Stimulated activated CD8-positive, alpha-beta memory T cell treated with anti-CD3 and anti-CD28 coated beads, Interleukin-12 subunit alpha, Interleukin-12 subunit beta, amount 100 ng/mL, for 1 hour (primary cell): ENCODE measurements around the gene MYL9.
"Not testable (repeated sequence)": the region's sequence is repeated elsewhere in the genome, so short reads cannot be mapped to it uniquely, and the experiment has no call there.

ENCODE experiments used
- DNase-seq: peaks from one replicate; pipeline ENCODE4 v3.0.0-alpha.2; 2020; ENCODE audit warnings: low read depth

MYL9 gene

DNA sequence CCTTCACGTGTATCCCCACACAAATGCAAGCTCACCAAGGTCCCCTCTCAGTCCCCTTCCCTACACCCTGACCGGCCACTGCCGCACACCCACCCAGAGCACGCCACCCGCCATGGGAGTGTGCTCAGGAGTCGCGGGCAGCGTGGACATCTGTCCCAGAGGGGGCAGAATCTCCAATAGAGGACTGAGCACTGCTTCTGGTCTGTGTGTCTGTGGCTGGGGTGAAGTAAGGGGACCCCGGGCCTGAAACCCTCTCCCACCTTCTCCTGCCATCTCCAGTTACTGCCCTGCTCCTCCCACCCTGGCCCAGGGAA is 8.3 kb downstream of the MYL9 start:
- no peak for DNase-seq

DNA sequence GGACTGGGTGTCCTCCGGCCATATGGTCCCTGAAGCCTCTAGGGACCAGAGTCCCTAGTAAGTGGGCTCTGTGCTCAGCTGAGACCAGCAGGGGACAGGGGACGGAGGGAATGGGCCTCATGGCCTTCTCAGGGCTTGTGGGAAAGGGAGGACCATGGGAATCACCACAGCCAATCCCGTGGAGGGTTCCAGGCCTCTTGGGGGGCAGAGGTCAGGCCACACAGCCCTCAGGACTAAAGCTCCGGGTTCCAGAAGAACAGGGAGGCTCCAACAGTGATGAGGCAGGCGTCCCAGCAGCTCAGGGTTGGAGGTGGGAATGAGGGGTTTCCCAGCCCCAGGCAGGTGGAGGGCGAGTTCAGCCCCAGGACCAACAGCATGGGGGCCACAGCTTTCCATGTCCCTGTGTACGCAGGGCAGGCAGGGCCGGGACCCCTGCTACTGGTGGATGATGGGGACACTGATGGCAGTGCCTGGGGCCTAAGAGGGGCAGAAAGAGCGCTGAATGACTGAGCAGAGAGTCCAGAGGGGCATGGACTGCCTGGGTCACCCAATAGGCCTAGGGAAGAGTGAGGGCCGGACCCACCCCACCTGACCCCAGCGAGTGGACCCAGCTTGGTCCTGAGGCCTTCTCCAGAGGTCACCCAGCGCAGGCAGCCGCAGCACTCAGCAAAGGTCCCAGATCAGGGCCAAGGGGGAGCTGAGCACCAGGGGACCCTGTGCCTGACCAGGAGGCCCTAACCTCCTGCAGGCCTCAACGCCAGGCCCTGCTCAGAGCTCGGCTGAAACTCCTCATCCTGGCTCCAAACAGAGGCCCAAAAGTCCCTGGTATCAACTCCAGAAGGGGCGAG is 8.8 kb downstream of the MYL9 start:
- DNase-seq: no peak

DNA sequence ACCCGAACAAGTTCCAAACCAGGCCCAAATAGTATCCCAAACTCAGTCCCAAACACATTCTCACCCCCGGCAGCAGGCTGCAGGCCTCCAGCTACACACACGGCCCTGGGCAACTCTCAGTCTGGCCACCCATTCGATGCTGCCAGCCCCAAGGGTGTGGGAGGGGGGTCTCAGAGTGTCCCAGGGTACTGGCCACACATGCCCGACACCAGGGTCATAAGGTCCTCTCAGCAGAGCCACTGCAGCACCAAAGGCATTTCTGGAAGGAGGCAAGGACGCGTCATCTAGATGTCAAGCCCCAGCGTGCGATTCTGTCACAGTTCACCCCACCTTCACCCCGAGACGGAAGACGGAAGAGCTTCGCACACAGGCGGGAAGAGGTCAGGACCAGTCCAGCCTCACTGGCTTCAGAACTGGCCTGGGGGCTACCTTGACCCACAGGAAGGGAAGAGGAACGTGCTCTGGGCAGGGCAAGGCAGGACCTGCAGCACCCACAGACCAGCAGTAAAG is 9.5 kb downstream of the MYL9 start:
- DNase-seq: no peak

DNA sequence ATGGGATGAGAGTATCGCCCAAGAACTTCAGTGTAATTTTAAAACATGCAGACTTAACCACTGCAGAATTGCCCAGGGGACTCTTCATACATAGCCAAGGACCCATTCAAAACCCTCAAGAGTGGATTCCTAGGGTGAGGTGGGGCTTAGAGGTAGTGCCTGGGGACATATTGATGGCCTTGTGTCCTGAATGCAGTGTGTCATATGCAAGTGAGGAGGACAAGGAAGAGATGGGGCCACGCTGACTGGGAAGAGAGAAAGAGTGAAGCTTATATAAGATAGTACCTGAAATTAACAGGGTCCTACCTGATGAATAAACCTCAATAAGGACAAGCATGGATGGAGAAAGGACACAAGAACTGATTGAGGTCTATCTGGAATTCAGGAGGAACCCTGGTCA is 13.9 kb downstream of the MYL9 start:
- DNase-seq: no peak

DNA sequence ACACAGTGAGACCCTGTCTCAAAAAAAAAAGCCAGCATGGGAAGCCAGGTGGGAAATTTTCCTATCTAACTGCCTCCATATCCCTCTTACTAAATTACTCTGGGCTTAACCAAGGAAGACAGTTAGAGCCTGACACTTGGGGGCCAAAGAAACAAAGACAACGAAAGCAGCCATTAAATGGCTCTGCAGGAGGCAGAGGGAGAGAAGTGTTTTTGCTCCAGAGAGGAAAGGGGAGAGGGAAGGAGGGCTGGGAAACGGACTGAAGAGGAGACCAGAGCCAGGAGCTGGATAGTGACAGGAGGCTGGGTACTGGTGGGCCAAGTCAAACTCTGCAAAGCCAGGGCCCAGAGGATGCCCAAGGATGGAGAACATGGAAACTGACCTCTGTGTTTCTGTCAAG is 21.4 kb downstream of the MYL9 start:
- no peak for DNase-seq

DNA sequence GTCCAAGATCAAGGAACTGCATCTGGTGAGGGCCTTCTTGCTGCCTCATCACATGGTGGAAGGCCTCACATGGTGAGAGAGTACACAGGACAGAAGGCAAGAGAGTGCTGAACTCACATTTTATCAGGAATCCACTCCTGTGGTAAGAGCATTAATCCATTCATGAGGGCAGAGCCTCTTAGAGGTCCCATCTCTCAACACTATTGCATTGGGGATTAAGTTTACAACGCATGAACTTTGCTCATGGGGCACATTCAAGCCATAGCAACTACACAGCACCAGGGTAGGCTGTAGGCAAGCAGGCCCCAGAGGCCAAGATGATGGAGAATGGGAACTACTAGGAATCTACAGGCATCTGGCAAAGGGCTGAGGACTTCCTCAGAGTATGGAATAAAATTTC is 22.1 kb downstream of the MYL9 start:
- DNase-seq: no peak

DNA sequence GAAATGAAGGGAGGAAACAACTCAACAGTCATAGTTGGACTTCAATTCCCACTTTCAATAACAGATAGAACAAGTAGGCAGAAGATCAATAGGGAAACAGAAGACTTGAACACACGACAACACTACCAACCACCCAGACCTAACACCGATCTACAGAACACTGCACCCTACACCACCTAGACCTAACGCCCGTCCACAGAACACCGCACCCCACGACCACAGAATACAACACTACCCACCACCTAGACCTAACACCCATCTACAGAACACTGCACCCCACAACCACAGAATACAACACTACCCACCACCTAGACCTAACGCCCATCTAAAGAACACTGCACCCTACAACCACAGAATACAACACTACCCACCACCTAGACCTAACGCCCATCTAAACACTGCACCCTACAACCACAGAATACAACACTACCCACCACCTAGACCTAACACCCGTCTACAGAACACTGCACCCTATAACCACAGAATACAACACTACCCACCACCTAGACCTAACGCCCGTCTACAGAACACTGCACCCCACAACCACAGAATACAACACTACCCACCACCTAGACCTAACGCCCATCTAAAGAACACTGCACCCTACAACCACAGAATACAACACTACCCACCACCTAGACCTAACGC is 22.9 kb downstream of the MYL9 start:
- DNase-seq: not testable (repeated sequence)

DNA sequence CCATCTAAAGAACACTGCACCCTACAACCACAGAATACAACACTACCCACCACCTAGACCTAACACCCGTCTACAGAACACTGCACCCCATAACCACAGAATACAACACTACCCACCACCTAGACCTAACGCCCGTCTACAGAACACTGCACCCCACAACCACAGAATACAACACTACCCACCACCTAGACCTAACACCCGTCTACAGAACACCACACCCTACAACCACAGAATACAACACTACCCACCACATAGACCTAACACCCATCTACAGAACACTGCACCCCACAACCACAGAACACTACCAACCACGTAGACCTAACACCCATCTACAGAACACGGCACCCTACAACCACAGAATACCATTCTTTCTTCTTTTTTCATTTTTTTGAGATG is 23.4 kb downstream of the MYL9 start:
- DNase-seq: not testable (repeated sequence)

DNA sequence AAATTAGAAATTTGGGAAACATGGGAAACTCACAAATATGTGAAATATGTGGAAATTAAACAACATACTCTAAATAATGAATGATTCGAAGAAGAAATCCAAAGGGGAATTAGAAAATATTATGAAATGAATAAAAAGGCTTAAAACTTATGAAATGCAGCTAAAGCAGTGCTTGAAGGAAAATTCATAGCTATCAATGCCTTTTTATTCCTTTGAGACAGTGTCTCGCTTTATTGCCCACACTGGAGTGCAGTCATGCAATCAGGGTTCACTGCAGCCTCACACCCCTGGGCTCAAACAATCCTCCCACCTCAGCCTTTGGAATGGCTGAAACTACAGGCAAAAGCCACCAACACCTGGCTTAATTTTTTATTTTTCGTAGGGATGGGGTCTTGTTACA is 24.2 kb downstream of the MYL9 start:
- DNase-seq: no peak

DNA sequence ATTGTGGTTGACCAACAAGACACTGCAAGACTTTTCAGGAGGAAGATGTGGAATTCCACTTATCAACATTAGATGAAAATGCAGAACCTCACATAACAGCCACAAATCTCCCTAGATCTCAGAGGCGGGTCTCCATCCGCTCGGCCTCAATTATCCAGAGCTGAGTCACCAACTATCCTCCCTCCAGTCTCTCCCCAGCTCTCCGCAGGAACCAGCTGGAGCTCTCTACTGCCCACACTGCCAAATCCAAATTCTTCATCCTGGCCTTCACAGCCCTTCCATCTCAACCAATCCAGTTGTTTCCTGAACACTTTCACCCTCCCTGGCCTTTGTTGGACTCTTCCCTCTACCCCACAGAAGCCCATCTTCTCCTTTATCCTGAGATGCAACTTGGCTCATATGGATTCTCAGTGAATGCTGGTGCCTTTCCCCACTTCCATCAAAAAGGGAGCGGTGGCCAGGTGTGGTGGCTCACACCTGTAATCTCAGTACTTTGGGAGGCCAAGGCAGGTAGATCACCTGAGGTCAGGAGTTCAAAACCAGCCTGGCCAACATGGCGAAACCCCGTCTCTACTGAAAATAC is 28.6 kb downstream of the MYL9 start:
- no peak for DNase-seq

DNA sequence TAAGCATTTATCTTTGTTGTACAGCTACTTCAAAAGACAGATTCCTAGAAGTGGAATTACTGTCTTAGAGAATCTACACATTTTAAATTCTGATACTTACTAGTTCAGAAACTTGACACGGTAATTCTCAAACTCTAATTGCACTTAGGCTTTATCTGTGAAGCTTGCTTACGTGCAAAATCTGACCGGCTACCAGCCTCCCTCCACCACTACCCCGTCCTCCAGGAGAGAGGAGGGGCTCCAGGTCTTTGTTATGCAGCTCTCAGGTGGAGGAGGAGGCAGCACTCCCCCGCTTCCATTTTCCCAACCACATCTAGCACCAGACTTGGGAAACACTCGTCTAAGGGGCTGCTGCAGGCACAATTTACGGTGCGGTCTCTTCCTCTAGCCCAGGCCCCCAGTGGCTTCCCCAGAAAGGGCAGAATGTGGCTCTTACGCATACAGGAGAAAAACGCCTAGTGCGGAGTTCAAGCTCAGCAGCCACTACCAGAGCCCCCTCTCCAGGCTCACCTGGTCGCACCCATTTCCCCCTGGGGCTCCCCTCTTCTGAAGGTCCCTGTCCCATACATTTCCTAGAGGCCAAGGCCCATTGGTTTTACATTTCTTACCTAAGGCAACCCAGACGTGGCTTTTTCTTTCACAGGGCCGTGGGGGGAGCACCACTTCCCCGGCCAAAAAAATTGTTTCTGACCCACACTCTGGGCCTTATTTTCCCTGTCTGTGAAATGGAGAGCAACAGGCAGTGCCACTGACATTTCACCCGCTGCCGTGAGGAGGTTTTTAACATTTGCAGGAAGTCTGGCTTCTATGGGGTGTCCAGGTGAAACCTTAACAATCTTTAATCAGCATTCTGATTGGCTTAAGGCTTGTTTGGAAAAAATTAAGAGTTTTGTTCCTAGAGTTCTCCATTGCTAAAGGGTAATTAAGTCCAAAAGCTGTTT is 30.5 kb downstream of the MYL9 start:
- DNase-seq: no peak

DNA sequence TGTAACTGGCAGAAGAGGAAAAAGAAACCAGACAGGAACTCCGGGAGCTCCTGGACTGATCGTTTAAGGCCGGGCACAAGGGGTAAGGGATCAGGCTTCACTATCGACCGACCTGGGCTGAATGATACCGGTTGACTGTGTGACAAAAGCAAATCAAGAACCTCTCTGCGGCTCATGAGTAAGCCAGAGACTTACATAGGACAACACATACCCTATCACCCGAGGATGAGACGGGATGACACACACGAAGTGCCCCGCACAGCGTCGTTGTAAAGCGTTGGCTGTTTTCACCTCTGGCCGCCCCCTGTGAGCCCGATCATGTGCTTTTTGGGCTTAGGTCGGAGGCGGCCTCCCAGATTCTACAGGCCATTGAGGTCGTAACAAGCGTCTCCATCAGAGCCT is 31.4 kb downstream of the MYL9 start:
- DNase-seq: peak; percentile 48

DNA sequence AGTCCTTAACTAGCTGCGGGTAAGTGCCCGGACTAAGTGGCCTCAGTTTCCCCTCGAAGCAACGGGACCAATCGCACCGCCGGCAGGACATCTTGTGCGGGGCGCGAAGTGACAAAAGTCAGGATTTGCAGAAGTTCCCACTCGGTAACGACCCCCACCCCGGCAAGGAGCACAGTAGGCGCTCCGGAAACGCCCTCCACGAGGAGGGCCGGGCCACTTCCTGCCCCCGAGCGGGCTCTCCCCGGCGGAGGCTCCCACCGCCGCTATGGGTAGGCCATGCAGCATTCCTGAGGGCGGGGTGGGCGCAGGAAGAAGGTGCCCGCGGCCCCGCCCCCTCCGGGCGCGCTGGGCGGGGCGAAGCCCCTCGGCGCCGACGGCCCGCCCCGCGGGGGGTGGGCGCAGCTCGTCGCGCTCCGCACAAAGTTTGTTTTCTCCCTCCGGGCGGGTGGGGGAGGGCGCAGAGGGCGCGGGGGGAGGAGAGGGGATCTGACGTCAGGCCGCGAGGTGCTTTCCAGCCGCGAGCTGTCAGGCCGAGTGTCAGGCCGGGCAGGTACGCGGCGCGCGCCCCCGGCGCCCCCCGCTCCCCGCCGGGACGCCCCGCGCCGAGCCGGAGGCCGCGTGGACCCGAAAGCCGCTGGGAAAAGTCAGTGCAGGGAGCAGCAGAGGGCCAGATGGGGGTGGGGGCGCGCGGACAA is 31.9 kb downstream of the MYL9 start, which contains the start of gene TGIF2:
TGIF2 (plus strand) TSS at position 495 of the 695 bp plus-strand sequence. CDS start 5,178 bp downstream, outside the sequence.
- peak; percentile 83 for DNase-seq

DNA sequence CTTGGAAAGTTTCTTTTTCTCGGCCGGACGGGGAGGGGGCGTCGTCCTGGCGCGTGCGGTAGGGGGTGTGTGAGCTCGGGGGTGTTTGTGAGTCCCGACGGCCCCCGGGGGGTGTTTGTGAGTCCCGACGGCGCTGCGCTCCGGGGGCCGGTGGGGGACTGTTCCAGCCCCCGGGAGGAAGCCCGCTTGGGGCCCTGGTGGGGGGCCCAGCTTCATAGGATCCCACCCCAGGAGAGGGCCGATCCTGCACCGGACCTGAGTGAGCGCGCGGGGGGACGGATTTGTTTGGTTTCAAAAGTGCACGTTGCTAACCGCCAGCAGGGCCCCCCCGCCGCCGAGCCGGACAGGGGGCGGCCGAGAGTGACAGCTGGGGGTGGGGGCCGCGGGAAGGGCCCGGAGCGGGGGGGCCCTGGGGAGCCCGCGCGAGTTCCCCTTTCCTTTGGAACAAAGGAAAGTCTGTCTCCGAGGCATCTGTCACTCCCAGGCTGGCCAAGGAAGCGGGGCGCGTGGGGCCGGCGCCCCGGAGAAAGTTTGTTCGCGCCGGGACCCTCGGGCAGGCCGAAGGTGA is 32.6 kb downstream of the MYL9 start:
- no peak for DNase-seq

DNA sequence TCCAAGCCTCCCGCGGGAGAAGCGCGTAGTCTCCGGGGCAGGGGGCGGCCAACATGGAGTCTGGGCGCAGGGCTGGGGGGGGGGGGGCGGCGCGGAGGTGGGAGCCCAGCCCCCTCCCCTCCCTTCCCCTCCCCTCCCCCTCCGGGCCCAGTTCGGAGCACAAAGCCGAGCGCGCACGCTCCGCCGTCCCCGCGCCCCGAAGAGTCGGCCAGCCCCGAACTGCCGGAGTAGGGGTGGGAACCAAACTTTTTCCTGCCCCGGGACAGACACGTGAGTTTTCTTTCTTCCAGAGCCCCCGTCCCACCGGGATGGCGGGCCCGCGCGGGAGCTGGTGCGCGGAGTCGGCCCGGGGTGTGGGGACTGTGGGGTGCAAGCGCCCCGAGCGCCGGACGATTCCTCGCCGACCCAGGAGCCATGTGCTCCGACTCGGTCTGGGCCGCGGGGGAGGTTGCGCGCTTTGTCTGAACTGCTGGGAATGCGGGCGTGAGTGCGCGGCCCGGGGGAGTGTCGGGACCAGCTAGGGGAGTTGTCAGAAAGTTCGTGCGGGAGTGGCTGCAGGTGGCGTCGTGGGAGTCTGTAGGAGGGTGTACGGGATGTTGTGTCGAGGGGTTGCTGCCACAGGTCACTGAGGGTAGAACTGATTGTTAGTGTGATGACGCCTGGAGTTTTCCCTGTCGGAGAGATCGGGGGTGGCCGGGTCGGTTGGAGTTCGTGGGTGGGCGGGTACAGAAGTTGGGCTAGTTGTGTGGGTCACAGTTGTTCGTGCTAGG is 33.2 kb downstream of the MYL9 start:
- no peak for DNase-seq

DNA sequence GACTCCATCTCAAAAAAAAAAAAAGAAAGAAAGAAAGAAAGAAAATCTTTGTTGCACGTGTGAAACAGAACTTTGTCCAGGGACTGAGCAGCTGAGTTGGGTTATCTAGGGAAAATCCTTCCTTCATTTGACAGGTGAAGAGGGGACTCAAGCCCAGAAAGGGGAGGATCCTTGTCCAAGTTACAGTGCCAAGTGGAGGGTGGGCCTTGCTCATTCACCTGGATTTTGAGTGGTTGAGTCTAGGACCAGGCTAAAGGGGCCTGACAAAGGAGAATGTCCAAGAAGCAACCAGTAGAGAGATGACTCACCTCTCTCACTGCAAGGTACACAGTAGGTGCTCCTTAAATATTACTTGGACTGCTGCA is 34.7 kb downstream of the MYL9 start:
- no peak for DNase-seq

DNA sequence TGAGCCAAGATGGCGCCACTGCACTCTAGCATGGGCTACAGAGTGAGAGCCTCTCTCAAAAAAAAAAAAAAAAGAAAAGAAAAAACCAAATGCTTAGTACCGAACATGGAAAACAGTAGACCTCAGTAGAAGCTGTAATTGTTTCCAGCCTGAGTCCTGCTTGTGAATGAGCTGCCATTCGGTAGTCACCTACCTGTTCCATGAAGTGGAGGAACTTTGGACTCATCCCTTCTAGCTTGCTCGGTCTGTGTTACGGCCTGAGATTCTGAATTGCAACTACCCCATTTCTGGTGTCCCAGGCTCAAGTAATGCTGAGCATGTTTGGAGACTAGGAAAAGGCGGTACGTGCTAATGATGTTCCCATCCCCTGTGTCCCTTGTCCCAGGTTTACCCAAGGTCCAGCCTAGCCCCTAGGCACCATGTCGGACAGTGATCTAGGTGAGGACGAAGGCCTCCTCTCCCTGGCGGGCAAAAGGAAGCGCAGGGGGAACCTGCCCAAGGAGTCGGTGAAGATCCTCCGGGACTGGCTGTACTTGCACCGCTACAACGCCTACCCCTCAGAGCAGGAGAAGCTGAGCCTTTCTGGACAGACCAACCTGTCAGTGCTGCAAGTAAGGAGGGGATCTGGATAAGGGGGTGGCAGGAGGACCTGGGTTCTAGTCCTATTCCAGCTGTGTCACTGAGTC is 37.2 kb downstream of the MYL9 start:
- DNase-seq: no peak

DNA sequence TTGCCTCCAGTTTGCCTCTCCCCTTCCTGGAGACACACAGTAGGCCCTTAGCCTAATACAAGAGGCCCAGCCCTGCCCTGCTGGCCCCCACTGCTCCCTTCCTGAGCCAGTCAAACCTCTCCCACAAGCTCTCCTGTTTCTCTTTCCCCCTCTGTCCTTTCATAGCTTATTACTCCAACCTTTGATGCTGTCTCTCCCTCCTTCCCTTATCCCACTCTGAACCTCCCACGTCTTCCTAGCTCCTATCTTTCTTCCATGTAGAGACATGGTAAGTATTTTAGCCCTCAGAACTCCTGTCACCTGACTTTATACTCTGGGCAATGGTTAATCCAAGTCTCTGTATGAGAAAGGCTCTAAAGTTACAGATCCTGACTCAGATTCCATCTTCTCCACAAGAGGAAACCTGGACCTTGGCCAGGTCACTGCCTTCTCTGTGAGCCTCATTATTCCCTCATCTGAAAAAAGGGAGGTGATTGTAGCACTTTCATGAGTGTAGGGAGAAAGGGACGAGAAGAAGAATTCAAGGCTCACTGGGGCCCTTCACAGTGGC is 38.8 kb downstream of the MYL9 start:
- no peak for DNase-seq

DNA sequence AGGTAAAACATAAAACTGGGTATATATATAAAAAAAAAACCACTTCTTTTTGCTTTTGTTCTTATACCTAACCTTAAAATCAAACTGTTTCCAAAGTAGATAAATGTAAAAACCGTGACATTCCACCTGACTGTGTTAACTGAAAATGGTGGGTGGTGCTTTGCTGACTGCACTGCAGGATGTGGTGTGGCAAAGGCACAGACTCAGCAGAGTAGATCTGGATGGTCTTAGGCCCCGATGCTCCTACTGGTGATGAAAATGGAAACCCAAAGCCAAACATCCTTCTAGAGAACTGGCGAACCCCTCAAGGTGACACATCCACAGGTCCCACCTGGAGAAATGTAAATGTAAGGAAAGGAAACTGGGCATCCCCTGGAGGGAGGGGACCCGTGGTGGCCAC is 41.0 kb downstream of the MYL9 start:
- no peak for DNase-seq
